Right atrium auricular region (tissue), 2 donors: ENCODE results near the gene DNAAF9. TPM values are rescaled to one million over a fixed set of nuclear protein-coding genes. Genes with fewer than 3 reads are reported as not detected.

Experiments
- DNase-seq: peaks from one replicate; pipeline ENCODE4 v3.0.0-alpha.2; 2019; ENCODE audit warnings: low spot score
- H3K27ac ChIP-seq, 2 donors: fragments of 200-600 bp; sonication (generic); 1 replicate in 1 of 2; 2 replicates in 1 of 2; pipeline ENCODE4 v1.5.1; 2016 to 2019
- H3K27me3 ChIP-seq, 2 donors: fragments of 200-600 bp; sonication (generic); one replicate each; pipeline versions ENCODE4 v1.5.1 to v1.6.0; 2017 to 2019
- H3K36me3 ChIP-seq: fragments of 200-600 bp; sonication (generic); one replicate; pipeline ENCODE4 v1.5.1; 2016
- H3K4me1 ChIP-seq, 2 donors: fragments of 200-600 bp; sonication (generic); one replicate each; pipeline versions ENCODE4 v1.5.1 to v1.6.0; 2017 to 2019
- H3K4me3 ChIP-seq, 2 donors: fragments of 200-600 bp; sonication (generic); 1 replicate in 1 of 2; 2 replicates in 1 of 2; pipeline ENCODE4 v1.5.1; 2017 to 2019; ENCODE audit warnings: mild to moderate bottlenecking in 1 of 2, moderate library complexity in 1 of 2
- H3K9me3 ChIP-seq, 2 donors: fragments of 200-600 bp; sonication (generic); one replicate each; pipeline ENCODE4 v1.5.1; 2019
- CTCF ChIP-seq, 2 donors: fragments of 200-600 bp; sonication (generic); IDR thresholded peaks; one replicate each; pipeline ENCODE4 v1.5.1; 2019; ENCODE audit warnings: antibody characterized with exemption in 2 of 2
- total RNA-seq, 2 donors: library from RNA; depleted of rRNA; stranded (reverse); fragments of >200 nt; gene quantifications; one replicate each; pipeline ENCODE4 v1.1.0, GENCODE V29; 2016

The DNAAF9 gene
- total RNA-seq, result 10 to 100 TPM; 13.4 to 19.2 TPM

- peak within 1 kb of the TSS; percentile 98 to 99 for H3K4me3 ChIP-seq
These were observed at the start of gene DNAAF9 for GRCh38 chr20:3407040-3407770. Gene DNAAF9, minus strand, starts transcription at chr20:3407669. Its CDS starts 112 bp downstream, at chr20:3407557.

GRCh38 chr20:3456648-3457047 is 49.2 kb upstream of the DNAAF9 start:
- no peak for TF ChIP-seq CTCF (IDR thresholded peaks at IDR 0.05)
- Histone ChIP-seq H3K27ac (no peak overlapping the region), H3K4me3 (no peak overlapping the region), H3K27me3 (no peaks in the 10 kb centered on the region), H3K36me3 (no peaks in the 10 kb centered on the region), H3K9me3 (no peaks in the 10 kb centered on the region), H3K4me1 (no peaks in the 10 kb centered on the region)
- no peak for DNase-seq

More at GRCh38 chr20:3407040-3407770, at the start of gene DNAAF9:
- H3K36me3 ChIP-seq, result no peaks in the 10 kb centered on the region
- peaks cover 0 to 25% of the 10 kb centered on the region in 2 donors for H3K4me1 ChIP-seq
- H3K27ac ChIP-seq, result peak within 1 kb of the TSS; percentile 96 to 98
- no peaks in the 10 kb centered on the region for H3K27me3 ChIP-seq
- peak in 1 of 2 donors; percentile 51 for TF ChIP-seq CTCF (IDR thresholded peaks at IDR 0.05)
- peak; percentile 66 for DNase-seq
- no peaks in the 10 kb centered on the region for H3K9me3 ChIP-seq

- H3K27me3 ChIP-seq, result no peaks in the 10 kb centered on the region
- no peaks in the 10 kb centered on the region for H3K9me3 ChIP-seq
- no peak for TF ChIP-seq CTCF (IDR thresholded peaks at IDR 0.05)
- no peaks in the 10 kb centered on the region for H3K36me3 ChIP-seq
- H3K4me3 ChIP-seq, result no peak overlapping the region
- no peak for DNase-seq
- no peaks in the 10 kb centered on the region for H3K4me1 ChIP-seq
- H3K27ac ChIP-seq, result no peak overlapping the region
These were observed 47.4 kb upstream of the DNAAF9 start for GRCh38 chr20:3454831-3455230.

GRCh38 chr20:3452690-3453089 is 45.2 kb upstream of the DNAAF9 start:
- no peak for TF ChIP-seq CTCF (IDR thresholded peaks at IDR 0.05)
- no peaks in the 10 kb centered on the region for H3K4me1 ChIP-seq
- no peak for DNase-seq
- no peak overlapping the region for H3K27ac ChIP-seq
- H3K27me3 ChIP-seq, result no peaks in the 10 kb centered on the region
- H3K4me3 ChIP-seq, result no peak overlapping the region
- H3K36me3 ChIP-seq, result no peaks in the 10 kb centered on the region
- no peaks in the 10 kb centered on the region for H3K9me3 ChIP-seq

GRCh38 chr20:3452136-3452535 is 44.7 kb upstream of the DNAAF9 start:
- no peak for DNase-seq
- no peak for TF ChIP-seq CTCF (IDR thresholded peaks at IDR 0.05)
- H3K36me3 ChIP-seq, result no peaks in the 10 kb centered on the region

GRCh38 chr20:3449319-3449718 is 41.9 kb upstream of the DNAAF9 start:
- Histone ChIP-seq H3K36me3 (no peaks in the 10 kb centered on the region), H3K4me1 (no peaks in the 10 kb centered on the region), H3K9me3 (no peaks in the 10 kb centered on the region), H3K27ac (no peak overlapping the region), H3K4me3 (no peak overlapping the region), H3K27me3 (no peaks in the 10 kb centered on the region)
- DNase-seq, result no peak
- no peak for TF ChIP-seq CTCF (IDR thresholded peaks at IDR 0.05)

More at GRCh38 chr20:3452136-3452535, 44.7 kb upstream of the DNAAF9 start:
- Histone ChIP-seq H3K27ac (no peak overlapping the region), H3K4me1 (no peaks in the 10 kb centered on the region), H3K9me3 (no peaks in the 10 kb centered on the region), H3K27me3 (no peaks in the 10 kb centered on the region), H3K4me3 (no peak overlapping the region)
